ENCODE results near the gene NEU1. TPM values are rescaled to one million over a fixed set of nuclear protein-coding genes. Genes with fewer than 3 reads are reported as not detected.
"Not testable (repeated sequence)": the region's sequence is repeated elsewhere in the genome, so short reads cannot be mapped to it uniquely, and the experiment has no call there.

NEU1 gene
- total and polyA plus RNA-seq, 4 donors = 20.3 to 24.6 (median 23.8) TPM

DNA sequence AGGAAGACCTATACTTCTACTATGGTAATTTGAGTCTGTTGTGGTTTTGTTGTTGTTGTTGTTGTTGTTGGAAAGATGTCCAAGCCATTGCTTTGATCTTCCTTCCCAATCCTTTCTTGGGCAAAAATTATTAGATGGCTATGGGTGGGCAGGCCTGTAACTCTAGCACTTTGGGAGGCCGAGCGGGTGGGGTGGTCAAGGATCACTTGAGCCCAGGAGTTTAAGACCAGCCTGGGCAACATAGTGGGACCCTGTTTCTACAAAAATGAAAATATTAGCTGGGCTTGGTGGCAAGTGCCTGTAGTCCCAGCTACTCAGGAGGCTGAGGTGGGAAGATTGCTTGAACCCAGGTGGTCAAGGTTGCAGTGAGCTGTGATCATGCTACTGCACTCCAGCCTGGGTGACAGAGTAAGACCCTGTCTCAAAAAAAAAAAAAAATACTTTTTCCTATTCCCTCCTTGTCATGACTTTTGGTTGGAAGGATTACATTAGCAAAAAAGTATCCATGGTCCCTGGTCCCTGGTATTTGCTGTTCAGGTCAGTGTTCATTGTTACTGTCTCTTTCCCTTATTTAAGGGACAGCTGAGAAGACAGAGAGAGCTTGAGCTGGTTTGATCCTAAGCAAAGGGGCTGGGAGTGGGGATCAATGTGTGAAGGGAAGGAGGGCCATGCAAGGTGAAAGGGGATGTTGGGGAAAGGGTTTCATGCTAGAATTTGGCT lies 11.7 kb downstream of the NEU1 start:
- no peaks in the 10 kb centered on the region for H3K27me3 ChIP-seq (ENCODE audit: control insufficient read depth in 1 of 2, insufficient read depth in 2 of 2, low read length in 1 of 2)
- ATAC-seq (ENCODE audit: low FRiP score) (no peak), DNase-seq (no peak)
- intact Hi-C loops (cut with DNase I) = no loop called here
- H3K4me1 ChIP-seq (ENCODE audit: control insufficient read depth in 1 of 2, insufficient read depth in 2 of 2, low read length in 2 of 2) = no peaks in the 10 kb centered on the region
- 95 to 97% methylated on average over 2 of the region's 2 CpGs for WGBS, 2 donors
- no peaks in the 10 kb centered on the region for H3K9me3 ChIP-seq (ENCODE audit: control insufficient read depth, low read length)
- no peak overlapping the region for H3K27ac ChIP-seq (ENCODE audit: low read depth in 1 of 2, low read length in 2 of 2)
- H3K36me3 ChIP-seq (ENCODE audit: control insufficient read depth in 1 of 2, insufficient read depth in 2 of 2, low read length in 1 of 2) = no peaks in the 10 kb centered on the region
- no peak overlapping the region for H3K4me3 ChIP-seq (ENCODE audit: low read length in 2 of 2)

DNA sequence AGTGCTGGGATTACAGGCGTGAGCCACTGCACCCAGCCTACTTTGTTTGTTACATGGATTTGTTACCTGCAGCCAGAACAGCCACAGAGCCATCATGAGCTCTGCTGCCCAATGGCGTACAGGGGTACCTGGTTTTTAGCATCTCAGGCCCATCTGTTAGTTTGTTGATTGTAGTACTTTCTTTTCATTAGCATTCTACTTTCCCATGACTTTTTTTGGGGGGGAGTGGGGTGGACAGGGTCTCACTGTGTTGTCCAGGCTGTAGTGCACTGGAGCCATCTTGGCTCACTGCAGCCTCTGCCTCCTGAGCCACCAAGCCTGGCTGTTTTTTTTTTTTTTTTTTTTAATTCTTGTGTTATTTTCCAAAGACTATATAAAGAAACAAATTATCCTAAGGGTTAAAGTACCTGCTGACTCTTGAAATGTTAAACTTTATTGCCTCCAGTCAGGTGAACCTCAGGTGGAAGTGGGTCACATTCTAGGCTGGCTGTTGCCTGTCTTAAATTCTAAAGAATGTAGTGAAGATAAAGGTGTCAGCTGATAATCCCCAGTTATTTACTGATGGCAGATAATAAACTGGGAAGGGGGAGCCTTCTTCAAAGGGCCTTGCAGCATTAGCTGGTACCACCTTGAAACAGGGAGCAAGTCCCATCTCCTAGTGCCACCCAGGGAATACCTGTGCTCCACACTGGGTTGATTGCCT lies 15.2 kb downstream of the NEU1 start:
- no peaks in the 10 kb centered on the region for H3K9me3 ChIP-seq (ENCODE audit: control insufficient read depth, low read length)
- H3K36me3 ChIP-seq (ENCODE audit: control insufficient read depth in 1 of 2, insufficient read depth in 2 of 2, low read length in 1 of 2) = peaks cover 0 to 2% of the 10 kb centered on the region in 2 donors
- DNase-seq (no peak), ATAC-seq (ENCODE audit: low FRiP score) (no peak)
- intact Hi-C loops (cut with DNase I) = no loop called here
- no peaks in the 10 kb centered on the region for H3K27me3 ChIP-seq (ENCODE audit: control insufficient read depth in 1 of 2, insufficient read depth in 2 of 2, low read length in 1 of 2)
- no peaks in the 10 kb centered on the region for H3K4me1 ChIP-seq (ENCODE audit: control insufficient read depth in 1 of 2, insufficient read depth in 2 of 2, low read length in 2 of 2)
- 86 to 93% methylated on average over 2 of the region's 2 CpGs for WGBS, 2 donors
- H3K4me3 ChIP-seq (ENCODE audit: low read length in 2 of 2) = no peak overlapping the region
- H3K27ac ChIP-seq (ENCODE audit: low read depth in 1 of 2, low read length in 2 of 2) = no peak overlapping the region

DNA sequence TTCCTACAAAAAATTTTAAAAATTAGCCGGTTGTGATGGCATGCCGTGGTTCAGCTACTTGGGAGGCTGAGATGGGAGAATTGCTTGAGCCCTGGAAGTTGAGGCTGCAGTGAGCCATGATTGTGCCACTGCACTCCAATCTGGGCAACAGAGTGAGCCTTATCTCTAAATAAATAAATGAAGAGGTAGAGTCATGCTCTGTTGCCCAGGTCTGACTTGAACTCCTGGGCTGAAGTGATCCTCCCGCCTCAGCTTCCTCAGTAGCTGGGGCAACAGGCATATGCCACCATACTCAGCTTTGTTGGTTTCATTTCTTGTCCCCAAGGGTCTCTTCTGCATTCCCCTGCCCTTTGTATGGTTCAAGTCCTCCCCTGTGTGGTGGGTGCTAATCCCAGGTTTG lies 18.1 kb downstream of the NEU1 start:
- H3K36me3 ChIP-seq (ENCODE audit: control insufficient read depth in 1 of 2, insufficient read depth in 2 of 2, low read length in 1 of 2) = peaks cover 0 to 3% of the 10 kb centered on the region in 2 donors

DNA sequence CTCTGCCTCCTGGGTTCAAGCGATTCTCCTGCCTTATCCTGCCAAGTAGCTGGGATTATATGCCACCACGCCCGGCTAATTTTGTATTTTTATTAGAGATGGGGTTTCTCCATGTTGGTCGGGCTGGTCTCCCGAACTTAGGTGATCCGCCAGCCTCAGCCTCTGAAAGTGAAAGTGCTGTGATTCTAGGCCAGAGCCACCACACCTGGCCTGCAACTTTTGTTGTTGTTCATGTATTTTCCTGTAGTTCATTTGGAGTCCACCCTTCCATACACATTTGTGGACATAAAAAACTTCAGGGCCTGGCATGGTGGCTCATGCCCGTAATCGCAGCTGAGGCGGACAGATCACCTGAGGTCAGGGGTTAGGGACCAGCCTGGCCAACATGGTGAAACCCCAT lies 20.6 kb downstream of the NEU1 start:
- DNase-seq = no peak
- no peaks in the 10 kb centered on the region for H3K9me3 ChIP-seq (ENCODE audit: control insufficient read depth, low read length)
- no peak overlapping the region for H3K27ac ChIP-seq (ENCODE audit: low read depth in 1 of 2, low read length in 2 of 2)
- H3K4me1 ChIP-seq (ENCODE audit: control insufficient read depth in 1 of 2, insufficient read depth in 2 of 2, low read length in 2 of 2) = no peaks in the 10 kb centered on the region
- peaks cover 0 to 9% of the 10 kb centered on the region in 2 donors for H3K36me3 ChIP-seq (ENCODE audit: control insufficient read depth in 1 of 2, insufficient read depth in 2 of 2, low read length in 1 of 2)
- no peak overlapping the region for H3K4me3 ChIP-seq (ENCODE audit: low read length in 2 of 2)
- 90% methylated on average over 9 of the region's 9 CpGs for WGBS, 2 donors
- no peak for ATAC-seq (ENCODE audit: low FRiP score)
- intact Hi-C loops (cut with DNase I) = no loop called here
- no peaks in the 10 kb centered on the region for H3K27me3 ChIP-seq (ENCODE audit: control insufficient read depth in 1 of 2, insufficient read depth in 2 of 2, low read length in 1 of 2)

More for the DNA sequence above, 18.1 kb downstream of the NEU1 start:
- Histone ChIP-seq H3K27me3 (ENCODE audit: control insufficient read depth in 1 of 2, insufficient read depth in 2 of 2, low read length in 1 of 2) (no peaks in the 10 kb centered on the region), H3K9me3 (ENCODE audit: control insufficient read depth, low read length) (no peaks in the 10 kb centered on the region), H3K4me3 (ENCODE audit: low read length in 2 of 2) (no peak overlapping the region), H3K4me1 (ENCODE audit: control insufficient read depth in 1 of 2, insufficient read depth in 2 of 2, low read length in 2 of 2) (no peaks in the 10 kb centered on the region), H3K27ac (ENCODE audit: low read depth in 1 of 2, low read length in 2 of 2) (no peak overlapping the region)
- 93 to 94% methylated on average over 3 of the region's 3 CpGs for WGBS, 2 donors
- DNase-seq = no peak
- no peak for ATAC-seq (ENCODE audit: low FRiP score)
- intact Hi-C loops (cut with DNase I) = no loop called here

DNA sequence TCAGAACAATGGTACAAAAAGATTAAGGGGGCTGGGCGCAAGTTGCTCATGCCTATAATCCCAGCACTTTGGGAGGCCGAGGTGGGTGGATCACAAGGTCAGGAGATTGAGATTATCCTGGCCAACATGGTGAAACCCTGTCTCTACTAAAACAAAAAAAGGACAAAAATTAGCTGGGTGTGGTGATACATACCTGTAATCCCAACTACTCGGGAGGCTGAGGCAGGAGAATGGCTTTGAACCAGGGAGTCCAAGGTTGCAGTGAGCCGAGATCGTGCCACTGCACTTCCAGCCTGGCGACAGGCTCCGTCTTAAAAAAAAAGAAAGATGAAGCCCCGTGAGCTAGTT lies 22.9 kb downstream of the NEU1 start:
- DNase-seq; H3K36me3 ChIP-seq (ENCODE audit: control insufficient read depth in 1 of 2, insufficient read depth in 2 of 2, low read length in 1 of 2): not testable (repeated sequence)

DNA sequence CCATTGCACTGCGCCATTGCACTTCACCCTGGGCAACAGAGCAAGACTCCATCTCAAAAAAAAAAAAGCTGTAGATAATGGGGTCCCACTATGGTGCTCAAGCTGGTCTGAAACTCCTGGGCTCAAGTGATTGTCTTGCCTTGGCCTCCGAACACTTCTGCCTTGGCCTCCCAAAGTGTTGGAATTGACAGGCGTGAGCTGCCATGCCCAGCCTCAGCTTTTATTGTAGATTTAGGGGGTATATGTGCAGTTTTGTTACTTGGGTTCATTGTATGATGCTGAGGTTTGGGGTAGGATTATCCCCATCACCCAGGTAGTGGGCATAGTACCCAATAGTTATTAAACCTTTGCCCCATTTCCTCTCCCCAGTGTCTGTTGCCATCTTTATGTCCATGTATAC lies 23.7 kb downstream of the NEU1 start:
- peaks cover 0 to 8% of the 10 kb centered on the region in 2 donors for H3K36me3 ChIP-seq (ENCODE audit: control insufficient read depth in 1 of 2, insufficient read depth in 2 of 2, low read length in 1 of 2)
- no peak overlapping the region for H3K4me3 ChIP-seq (ENCODE audit: low read length in 2 of 2)
- intact Hi-C loops (cut with DNase I) = loop anchor here in 1 of 2 donors (10.0 kb wide), 1 partner anchor 154 kb away; the partner anchor contains the start of gene LY6G5C
- H3K4me1 ChIP-seq (ENCODE audit: control insufficient read depth in 1 of 2, insufficient read depth in 2 of 2, low read length in 2 of 2) = no peaks in the 10 kb centered on the region
- H3K27me3 ChIP-seq (ENCODE audit: control insufficient read depth in 1 of 2, insufficient read depth in 2 of 2, low read length in 1 of 2) = no peaks in the 10 kb centered on the region
- H3K9me3 ChIP-seq (ENCODE audit: control insufficient read depth, low read length) = no peaks in the 10 kb centered on the region
- H3K27ac ChIP-seq (ENCODE audit: low read depth in 1 of 2, low read length in 2 of 2) = no peak overlapping the region
- no peak for DNase-seq
- 94 to 95% methylated on average over 3 of the region's 3 CpGs for WGBS, 2 donors
- no peak for ATAC-seq (ENCODE audit: low FRiP score)

More for the DNA sequence above, 22.9 kb downstream of the NEU1 start:
- WGBS, 2 donors = 79 to 80% methylated on average over 8 of the region's 8 CpGs
- not testable (repeated sequence) for H3K9me3 ChIP-seq (ENCODE audit: control insufficient read depth, low read length); H3K27me3 ChIP-seq (ENCODE audit: control insufficient read depth in 1 of 2, insufficient read depth in 2 of 2, low read length in 1 of 2); H3K4me3 ChIP-seq (ENCODE audit: low read length in 2 of 2); H3K27ac ChIP-seq (ENCODE audit: low read depth in 1 of 2, low read length in 2 of 2); ATAC-seq (ENCODE audit: low FRiP score); H3K4me1 ChIP-seq (ENCODE audit: control insufficient read depth in 1 of 2, insufficient read depth in 2 of 2, low read length in 2 of 2)
- intact Hi-C loops (cut with DNase I) = loop anchor here in 1 of 2 donors (10.0 kb wide), 1 partner anchor 155 kb away; the partner anchor contains the start of gene LY6G5C

DNA sequence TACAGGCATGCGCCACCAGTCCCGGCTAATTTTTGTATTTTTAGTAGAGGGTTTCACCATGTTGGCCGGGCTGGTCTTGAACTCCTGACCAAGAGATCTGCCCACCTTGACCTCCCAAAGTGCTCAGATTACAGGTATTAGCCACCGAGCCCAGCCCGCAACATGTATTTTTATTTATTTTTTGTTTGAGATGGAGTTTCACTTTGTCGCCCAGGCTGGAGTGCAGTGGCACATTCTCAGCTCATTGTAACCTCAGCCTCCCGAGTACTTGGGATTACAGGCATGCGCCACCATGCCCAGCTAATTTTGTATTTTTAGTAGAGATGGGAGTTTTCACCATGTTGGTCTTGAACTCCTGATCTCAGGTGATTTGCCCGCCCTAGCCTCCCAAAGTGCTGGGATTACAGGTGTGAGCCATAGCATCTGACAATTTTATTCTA lies 24.5 kb downstream of the NEU1 start:
- not testable (repeated sequence) for ATAC-seq (ENCODE audit: low FRiP score); H3K27me3 ChIP-seq (ENCODE audit: control insufficient read depth in 1 of 2, insufficient read depth in 2 of 2, low read length in 1 of 2); H3K9me3 ChIP-seq (ENCODE audit: control insufficient read depth, low read length); DNase-seq; H3K4me3 ChIP-seq (ENCODE audit: low read length in 2 of 2); H3K36me3 ChIP-seq (ENCODE audit: control insufficient read depth in 1 of 2, insufficient read depth in 2 of 2, low read length in 1 of 2); H3K4me1 ChIP-seq (ENCODE audit: control insufficient read depth in 1 of 2, insufficient read depth in 2 of 2, low read length in 2 of 2); H3K27ac ChIP-seq (ENCODE audit: low read depth in 1 of 2, low read length in 2 of 2)
- intact Hi-C loops (cut with DNase I) = loop anchor here in 1 of 2 donors (10.0 kb wide), 1 partner anchor 153 kb away; the partner anchor contains the start of gene LY6G5C
- 86% methylated on average over 9 of the region's 9 CpGs for WGBS, 2 donors

DNA sequence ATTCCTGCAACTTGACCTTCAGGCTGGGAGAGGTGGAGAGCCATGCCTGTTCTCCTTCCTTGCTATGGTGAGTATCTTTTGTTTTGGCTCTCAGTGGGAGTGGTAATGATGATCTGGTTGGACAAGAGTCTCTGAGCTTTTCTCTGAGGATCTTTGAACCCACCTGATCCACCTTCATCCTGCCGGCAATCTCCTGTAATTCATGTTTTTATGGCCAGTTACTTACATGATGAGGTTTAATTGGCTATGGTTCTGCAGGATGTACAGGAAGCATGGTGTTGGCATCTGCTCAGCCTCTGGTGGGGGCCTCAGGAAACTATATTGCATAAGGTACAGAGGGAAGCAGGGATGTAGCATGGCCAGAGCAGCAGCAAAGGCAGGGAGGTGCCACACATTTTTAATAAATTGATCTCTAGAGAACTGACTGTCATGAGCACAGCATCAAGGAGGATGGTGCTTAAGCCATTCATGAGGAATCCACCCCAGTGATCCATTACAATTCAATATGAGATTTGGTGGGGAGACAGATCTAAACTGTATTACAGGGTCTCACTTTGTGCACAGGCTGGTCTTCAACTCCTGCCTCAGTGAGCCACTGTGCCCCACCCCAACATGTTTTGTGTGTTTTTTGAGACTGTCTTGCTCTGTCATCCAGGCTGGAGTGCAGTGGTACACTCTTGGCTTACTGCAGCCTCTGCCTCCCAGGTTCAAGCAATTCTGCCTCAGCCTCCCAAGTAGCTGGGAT lies 25.1 kb downstream of the NEU1 start:
- no peak for DNase-seq
- H3K36me3 ChIP-seq (ENCODE audit: control insufficient read depth in 1 of 2, insufficient read depth in 2 of 2, low read length in 1 of 2) = peaks cover 0 to 8% of the 10 kb centered on the region in 2 donors
- H3K27me3 ChIP-seq (ENCODE audit: control insufficient read depth in 1 of 2, insufficient read depth in 2 of 2, low read length in 1 of 2) = no peaks in the 10 kb centered on the region
- intact Hi-C loops (cut with DNase I) = loop anchor here in 1 of 2 donors (10.0 kb wide), 1 partner anchor 153 kb away; the partner anchor contains the start of gene LY6G5C
- no peak for ATAC-seq (ENCODE audit: low FRiP score)
- H3K27ac ChIP-seq (ENCODE audit: low read depth in 1 of 2, low read length in 2 of 2) = peak overlapping the region in 1 of 2 donors; percentile 18
- H3K4me1 ChIP-seq (ENCODE audit: control insufficient read depth in 1 of 2, insufficient read depth in 2 of 2, low read length in 2 of 2) = peaks cover 0 to 2% of the 10 kb centered on the region in 2 donors
- no peak overlapping the region for H3K4me3 ChIP-seq (ENCODE audit: low read length in 2 of 2)
- no peaks in the 10 kb centered on the region for H3K9me3 ChIP-seq (ENCODE audit: control insufficient read depth, low read length)
- WGBS, 2 donors = 56 to 68% methylated on average over 1 of the region's 1 CpG
